OCI-LY3 (cell line): ENCODE data around the gene PDE4DIP.
"Not testable (repeated sequence)": the region's sequence is repeated elsewhere in the genome, so short reads cannot be mapped to it uniquely, and the experiment has no call there.

ENCODE experiments used
- EZH2phosphoT487 ChIP-seq: fragments of 200-600 bp; shearing (Covaris generic); IDR thresholded peaks from 2 replicates; pipeline ENCODE4 v1.6.1; 2018; ENCODE audit warnings: antibody characterized with exemption, mixed run types, low read depth
- TF ChIP-seq, protein P1 (sequence below): fragments of 200-600, 300-600 bp; sonication (generic); IDR thresholded peaks from 2 replicates; pipeline ENCODE4 v1.5.1; 2014; ENCODE audit warnings: antibody characterized with exemption, low read length, low read depth

GRCh38 chr1:148909219-148909826 is 65.1 kb downstream of the PDE4DIP start:
- TF ChIP-seq, protein P1, sequence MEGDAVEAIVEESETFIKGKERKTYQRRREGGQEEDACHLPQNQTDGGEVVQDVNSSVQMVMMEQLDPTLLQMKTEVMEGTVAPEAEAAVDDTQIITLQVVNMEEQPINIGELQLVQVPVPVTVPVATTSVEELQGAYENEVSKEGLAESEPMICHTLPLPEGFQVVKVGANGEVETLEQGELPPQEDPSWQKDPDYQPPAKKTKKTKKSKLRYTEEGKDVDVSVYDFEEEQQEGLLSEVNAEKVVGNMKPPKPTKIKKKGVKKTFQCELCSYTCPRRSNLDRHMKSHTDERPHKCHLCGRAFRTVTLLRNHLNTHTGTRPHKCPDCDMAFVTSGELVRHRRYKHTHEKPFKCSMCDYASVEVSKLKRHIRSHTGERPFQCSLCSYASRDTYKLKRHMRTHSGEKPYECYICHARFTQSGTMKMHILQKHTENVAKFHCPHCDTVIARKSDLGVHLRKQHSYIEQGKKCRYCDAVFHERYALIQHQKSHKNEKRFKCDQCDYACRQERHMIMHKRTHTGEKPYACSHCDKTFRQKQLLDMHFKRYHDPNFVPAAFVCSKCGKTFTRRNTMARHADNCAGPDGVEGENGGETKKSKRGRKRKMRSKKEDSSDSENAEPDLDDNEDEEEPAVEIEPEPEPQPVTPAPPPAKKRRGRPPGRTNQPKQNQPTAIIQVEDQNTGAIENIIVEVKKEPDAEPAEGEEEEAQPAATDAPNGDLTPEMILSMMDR, result not testable (repeated sequence)
- TF ChIP-seq EZH2phosphoT487, result not testable (repeated sequence)
